Measurements from ENCODE around the gene LRRTM4.

GRCh38 chr2:77395011-77395410 is 127.2 kb downstream of the LRRTM4 start:
- TF ChIP-seq EHMT2 (IDR thresholded peaks at IDR 0.05; ENCODE audit: low read depth) (no peak), CTCF (IDR thresholded peaks at IDR 0.05) (no peak), HMGXB4 (CRISPR knock-in tag; IDR thresholded peaks at IDR 0.05; ENCODE audit: borderline replicate concordance) (no peak)
